ENCODE results near the gene SERINC4.

GRCh38 chr15:43775411-43775965 lies 24.5 kb downstream of the SERINC4 start:
- TF ChIP-seq POU6F1 (CRISPR knock-in tag; IDR thresholded peaks at IDR 0.05; ENCODE audit: borderline replicate concordance, low read depth), result no peak
- TF ChIP-seq, protein P1, sequence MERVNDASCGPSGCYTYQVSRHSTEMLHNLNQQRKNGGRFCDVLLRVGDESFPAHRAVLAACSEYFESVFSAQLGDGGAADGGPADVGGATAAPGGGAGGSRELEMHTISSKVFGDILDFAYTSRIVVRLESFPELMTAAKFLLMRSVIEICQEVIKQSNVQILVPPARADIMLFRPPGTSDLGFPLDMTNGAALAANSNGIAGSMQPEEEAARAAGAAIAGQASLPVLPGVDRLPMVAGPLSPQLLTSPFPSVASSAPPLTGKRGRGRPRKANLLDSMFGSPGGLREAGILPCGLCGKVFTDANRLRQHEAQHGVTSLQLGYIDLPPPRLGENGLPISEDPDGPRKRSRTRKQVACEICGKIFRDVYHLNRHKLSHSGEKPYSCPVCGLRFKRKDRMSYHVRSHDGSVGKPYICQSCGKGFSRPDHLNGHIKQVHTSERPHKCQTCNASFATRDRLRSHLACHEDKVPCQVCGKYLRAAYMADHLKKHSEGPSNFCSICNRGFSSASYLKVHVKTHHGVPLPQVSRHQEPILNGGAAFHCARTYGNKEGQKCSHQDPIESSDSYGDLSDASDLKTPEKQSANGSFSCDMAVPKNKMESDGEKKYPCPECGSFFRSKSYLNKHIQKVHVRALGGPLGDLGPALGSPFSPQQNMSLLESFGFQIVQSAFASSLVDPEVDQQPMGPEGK (CRISPR knock-in tag; IDR thresholded peaks at IDR 0.05; ENCODE audit: borderline replicate concordance), result no peak
